ENCODE measurements around the gene CFB.
"Not testable (repeated sequence)": the region's sequence is repeated elsewhere in the genome, so short reads cannot be mapped to it uniquely, and the experiment has no call there.

- TF ChIP-seq POLR2A (IDR thresholded peaks at IDR 0.05): not testable (repeated sequence)
- TF ChIP-seq, protein P1, sequence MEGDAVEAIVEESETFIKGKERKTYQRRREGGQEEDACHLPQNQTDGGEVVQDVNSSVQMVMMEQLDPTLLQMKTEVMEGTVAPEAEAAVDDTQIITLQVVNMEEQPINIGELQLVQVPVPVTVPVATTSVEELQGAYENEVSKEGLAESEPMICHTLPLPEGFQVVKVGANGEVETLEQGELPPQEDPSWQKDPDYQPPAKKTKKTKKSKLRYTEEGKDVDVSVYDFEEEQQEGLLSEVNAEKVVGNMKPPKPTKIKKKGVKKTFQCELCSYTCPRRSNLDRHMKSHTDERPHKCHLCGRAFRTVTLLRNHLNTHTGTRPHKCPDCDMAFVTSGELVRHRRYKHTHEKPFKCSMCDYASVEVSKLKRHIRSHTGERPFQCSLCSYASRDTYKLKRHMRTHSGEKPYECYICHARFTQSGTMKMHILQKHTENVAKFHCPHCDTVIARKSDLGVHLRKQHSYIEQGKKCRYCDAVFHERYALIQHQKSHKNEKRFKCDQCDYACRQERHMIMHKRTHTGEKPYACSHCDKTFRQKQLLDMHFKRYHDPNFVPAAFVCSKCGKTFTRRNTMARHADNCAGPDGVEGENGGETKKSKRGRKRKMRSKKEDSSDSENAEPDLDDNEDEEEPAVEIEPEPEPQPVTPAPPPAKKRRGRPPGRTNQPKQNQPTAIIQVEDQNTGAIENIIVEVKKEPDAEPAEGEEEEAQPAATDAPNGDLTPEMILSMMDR (IDR thresholded peaks at IDR 0.05): not testable (repeated sequence)
Measured at GRCh38 chr6:31996385-31996784, 50.5 kb downstream of the CFB start.
